CD1c-positive myeloid dendritic cell (primary cell): Measurements from ENCODE around the gene ARHGEF16.

Experiments used
- DNase-seq: peaks from one replicate; pipeline ENCODE4 v3.0.0-alpha.2; 2016; ENCODE audit errors: extremely low spot score

The ARHGEF16 gene

GRCh38 chr1:3456964-3457909, 2.8 kb downstream of the ARHGEF16 start:
- DNase-seq, result no peak

DNA sequence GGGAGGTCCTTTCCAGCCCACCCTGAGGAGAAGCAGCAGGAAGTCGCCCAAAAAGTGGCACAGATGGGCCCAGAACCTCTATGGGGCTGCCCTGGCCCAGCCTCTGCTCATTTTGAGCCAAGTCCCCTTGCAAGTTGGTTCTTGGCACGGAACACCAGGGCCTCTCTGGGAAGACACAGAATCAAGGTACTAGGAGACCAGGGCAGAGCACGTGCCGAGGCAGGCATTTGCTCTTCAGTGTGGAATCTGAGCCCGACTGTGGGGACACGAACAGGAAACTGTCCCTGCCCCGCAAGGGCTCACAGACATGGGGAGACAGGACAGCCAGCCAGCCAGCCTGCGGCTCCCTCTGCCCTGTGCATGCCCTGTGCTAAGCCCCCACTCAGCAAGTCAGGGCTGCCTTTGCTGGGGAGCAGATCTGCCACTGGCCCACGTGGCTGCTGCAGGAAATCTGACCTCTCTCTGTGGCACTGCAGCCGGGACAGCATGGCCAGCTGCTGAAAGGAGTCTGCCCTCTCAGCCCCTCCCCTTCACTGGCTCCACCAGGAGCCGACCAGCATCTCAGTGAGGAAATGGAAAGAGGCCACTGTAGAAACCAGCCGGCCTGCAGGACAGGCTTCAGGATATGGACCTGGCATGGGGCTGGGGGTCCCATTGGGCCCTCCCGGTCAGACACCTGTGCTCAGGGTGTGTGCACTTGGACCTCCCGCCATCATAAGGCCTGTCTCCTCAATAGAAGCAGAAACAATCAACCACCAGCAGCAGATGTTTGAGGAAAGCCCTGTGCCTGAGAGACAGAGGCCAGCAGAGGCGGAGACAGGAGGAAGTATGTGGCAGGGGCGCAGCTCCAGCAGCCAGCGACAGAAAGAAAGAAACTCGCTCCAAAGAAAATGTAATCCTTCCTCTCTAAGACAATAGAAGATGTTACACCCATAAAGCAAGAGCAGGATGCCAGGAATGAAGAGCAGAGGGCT, 3.7 kb downstream of the ARHGEF16 start:
- no peak for DNase-seq

GRCh38 chr1:3459051-3459908, 4.8 kb downstream of the ARHGEF16 start:
- no peak for DNase-seq

GRCh38 chr1:3459940-3460671, 5.6 kb downstream of the ARHGEF16 start:
- no peak for DNase-seq

DNA sequence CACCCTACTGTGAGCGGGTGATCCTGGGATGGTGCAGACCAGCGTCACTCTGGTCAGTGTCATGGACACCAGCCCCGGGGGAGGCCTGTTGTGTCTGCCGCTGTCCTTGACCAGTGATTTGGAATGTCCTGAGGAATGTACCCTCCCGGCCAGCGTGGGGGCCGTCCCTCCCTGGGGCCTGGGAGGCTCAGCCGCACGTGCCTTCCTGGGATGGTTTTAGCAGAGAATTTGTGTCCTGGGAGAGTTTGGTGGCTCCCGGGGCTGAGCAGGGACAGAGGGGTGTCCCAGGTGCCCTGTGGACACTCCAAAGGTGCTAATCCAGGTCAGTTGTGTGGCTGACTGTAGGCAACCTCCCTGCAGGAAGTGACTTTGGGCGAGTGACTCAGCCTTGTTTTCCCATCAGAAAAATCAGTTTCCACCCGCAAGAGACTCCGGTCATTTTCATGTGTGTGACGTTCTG, 6.2 kb downstream of the ARHGEF16 start:
- no peak for DNase-seq

- no peak for DNase-seq
These were observed 6.9 kb downstream of the ARHGEF16 start for GRCh38 chr1:3461238-3461933.

DNA sequence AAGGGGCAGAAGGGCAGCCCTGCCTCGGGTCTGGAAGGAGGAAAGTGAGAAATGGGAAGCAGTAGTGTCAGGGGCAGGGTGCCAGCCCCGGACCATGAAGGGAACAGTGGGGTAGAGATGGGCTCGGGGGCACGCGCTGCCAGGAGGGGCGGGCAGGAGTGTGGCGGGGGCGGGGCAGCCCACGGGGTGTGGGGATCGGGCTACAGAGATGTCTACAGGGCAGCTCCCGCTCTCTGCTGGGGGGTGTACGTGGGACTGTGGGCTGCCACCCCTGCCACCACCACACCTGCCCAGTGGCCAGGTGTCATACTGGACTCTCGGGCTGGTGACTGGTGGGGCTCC, 7.4 kb downstream of the ARHGEF16 start:
- no peak for DNase-seq

- DNase-seq, result no peak
These were observed 8.0 kb downstream of the ARHGEF16 start for GRCh38 chr1:3462356-3463012.

DNA sequence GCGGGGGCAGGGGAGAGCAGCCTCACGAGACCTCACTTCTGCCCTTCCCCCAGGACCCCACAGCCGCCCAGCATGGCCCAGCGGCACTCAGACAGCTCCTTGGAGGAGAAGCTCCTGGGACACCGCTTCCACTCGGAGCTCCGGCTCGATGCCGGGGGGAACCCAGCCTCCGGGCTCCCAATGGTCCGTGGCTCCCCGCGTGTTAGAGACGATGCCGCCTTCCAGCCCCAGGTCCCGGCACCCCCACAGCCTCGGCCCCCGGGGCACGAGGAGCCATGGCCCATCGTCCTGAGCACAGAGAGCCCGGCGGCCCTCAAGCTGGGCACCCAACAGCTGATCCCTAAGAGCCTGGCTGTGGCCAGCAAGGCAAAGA, 8.5 kb downstream of the ARHGEF16 start:
- DNase-seq, result no peak

- DNase-seq, result no peak
These were observed 9.0 kb downstream of the ARHGEF16 start for GRCh38 chr1:3463408-3463863.

DNA sequence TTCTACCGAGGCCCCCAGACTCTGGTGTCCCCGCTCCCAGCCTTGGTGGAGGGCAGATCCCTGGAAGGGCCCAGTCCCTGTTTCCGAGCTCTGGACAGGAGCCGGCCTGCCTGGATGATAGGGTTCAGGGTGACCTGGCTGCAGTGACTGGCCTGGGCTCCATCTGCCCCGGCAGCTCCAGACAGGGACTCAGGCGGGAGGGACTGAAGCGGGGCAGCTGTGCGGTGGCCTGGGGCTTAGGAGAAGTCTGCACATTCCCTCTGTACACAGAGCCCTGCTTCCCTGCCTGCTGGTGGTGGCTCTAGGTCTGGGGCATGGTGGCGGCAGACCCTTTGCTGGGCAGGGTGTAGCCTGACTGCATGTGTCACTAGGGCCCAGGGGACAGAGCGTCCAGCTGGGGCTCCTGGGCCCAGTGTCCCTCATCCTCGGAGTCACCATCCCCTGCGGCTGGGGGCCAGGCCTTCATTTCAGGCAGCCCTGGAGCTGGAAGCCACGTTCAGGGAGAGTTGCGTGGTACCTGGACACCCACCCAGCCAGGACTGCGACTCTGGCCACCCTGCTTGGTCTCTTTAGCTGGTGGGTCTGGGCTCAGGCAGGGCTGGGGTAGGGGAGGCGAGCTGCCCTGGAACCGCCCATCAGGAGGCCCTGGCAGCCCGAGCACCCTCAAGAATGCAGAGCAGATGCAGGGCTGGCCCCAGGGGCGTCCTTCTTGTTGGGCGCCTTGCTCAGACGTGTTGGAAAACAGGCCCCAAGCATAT, 9.6 kb downstream of the ARHGEF16 start:
- DNase-seq, result no peak

DNA sequence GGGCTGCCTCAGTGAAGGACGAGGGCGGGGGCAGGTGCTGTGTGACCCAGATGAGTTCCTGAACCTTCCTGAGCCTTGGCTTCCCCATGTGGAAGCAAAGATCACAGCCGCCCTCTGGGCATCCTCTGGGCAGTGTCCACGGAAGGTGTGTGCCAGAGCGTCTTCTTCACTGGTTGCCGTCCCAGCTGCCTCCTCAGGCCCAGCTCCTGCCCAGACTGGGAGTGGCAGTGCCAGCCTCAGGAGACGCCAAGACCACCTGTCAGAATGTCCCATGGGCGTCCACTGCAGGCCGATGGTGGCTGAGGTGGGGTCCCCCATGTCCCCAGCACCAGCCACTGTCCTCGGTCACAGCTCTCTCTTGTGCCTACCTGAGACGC, 10.2 kb downstream of the ARHGEF16 start:
- no peak for DNase-seq

DNA sequence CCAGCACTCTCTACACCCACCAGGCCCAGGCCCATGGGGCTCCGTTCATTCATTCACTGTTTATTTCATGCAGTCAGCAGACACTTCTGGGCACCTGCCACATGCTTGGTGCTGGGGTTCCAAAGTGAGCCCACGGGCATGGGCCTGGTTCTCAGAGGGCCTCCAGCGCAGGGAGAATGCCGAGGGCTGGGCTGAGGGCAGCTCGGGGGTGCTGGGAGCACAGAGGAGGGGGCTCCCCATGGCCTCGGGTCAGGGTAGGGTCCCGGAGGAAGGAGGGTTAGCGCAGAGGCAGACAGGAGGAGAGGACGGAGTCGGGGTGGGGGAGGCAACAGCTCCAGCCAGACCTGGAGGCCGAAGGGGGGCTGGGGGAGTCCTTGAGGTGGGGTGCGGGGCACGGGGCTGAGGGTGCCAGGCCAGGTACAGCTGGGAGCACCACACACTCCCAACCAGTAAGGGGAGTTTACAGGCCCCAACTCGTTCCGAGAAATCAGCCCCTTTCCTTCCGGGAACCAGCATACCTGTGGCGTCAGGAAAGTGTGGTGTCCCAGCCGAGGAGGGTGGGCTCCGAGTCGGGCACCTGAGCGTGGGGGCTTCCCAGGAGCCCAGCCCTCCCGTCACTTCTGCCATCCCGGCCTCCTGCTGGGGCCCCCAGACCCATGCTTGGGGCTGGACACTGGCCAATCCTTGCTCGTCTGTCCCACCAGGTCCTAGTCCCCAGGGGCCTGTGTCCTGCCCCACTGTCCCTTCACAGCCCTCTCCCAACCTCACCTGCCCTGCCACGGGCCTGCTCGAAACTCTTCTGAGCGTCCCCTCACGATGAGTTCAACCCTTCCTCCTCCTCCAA, 10.8 kb downstream of the ARHGEF16 start:
- DNase-seq, result no peak

GRCh38 chr1:3465935-3466321, 11.5 kb downstream of the ARHGEF16 start:
- DNase-seq, result no peak

DNA sequence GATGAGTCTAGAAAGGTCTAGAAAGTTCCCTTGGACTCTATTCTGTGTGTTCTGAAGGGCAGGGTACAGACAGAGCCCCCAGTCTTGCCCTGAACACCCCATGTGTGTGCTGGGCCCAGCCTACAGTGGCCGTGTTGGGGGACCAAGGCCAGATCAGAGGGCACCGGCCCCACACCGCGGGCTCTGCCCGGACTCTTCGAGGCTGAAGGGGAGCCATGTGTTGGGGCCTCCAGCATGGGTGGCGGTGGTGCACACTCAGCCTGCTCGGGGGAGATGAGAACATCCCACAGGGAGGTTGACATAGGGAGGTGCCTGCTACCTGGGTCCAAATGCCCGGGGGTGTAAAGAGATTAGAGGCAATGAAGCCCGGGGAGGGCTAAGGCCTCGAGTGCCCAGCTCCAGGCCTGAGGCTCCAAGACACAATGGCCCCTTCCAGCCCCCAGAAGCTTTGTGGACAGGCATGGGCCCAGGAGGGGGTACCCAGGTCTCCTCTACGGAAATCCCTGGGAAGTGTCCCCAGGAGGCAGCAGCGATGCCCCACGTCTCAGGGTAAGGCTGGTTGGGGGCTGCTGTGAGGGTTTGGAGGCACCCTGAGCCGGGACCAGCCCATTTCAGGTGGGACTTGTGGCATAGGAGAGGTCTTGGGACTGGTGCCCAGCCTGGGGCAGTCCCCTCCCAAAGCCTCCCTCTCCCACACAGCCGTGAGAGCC, 12.1 kb downstream of the ARHGEF16 start:
- no peak for DNase-seq

DNA sequence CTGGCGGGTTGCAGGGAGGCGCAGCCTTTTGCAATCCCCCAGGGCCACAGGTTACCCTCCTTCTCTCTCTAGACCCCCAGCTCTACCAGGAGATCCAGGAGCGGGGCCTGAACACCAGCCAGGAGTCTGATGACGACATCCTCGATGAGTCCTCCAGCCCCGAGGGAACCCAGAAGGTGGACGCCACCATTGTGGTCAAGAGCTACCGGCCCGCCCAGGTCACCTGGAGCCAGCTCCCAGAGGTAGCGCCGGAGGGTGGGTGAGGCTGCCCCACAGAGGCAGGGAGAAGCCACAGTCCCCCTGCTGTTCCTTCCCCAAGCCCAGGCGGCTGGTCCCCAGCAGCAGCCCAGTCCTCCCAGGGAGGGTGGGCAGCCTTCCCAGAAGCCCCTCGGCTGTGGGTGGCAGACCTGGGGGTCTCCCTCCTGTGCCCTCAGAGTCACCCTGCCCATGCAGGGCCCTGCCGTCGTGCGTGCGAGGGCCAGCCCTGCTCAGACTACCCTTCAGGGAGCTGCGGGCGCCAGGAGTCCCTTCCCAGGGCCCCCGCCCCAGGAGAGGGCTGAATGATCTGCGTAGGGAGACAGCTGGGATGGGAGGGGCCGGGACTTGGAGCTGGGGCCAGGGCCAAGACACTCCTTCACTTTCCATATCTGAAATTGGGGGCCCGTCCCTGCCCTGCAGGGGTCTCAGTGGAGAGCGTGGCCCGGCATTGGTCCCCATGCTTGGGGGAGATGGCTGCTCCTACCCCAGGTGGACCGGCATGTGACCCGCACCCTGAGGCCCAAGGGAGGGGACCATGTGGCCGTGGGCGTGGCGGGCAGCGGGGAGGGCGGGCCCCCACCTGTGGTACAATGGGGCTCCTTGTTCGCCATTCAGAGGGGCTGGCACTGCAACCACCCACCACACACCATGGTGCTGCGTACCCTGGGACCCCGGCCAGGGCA, 12.9 kb downstream of the ARHGEF16 start:
- no peak for DNase-seq
